CD4-positive, alpha-beta memory T cell (primary cell): ENCODE results near the gene PBRM1. TPM values are rescaled to one million over a fixed set of nuclear protein-coding genes. Genes with fewer than 3 reads are reported as not detected.

Experiments
- CTCF ChIA-PET: fragments of 350-600 bp; sonication (Branson Sonifier 250); formaldehyde crosslinking; loops from one replicate; lab custom pipeline; 2021; ENCODE audit warnings: inconsistent platforms; ENCODE audit not compliant: partially characterized antibody; lab: Charles Lee
- POLR2A ChIA-PET: fragments of 350-600 bp; sonication (Branson Sonifier 250); formaldehyde crosslinking; loops from one replicate; lab custom pipeline; 2021; ENCODE audit not compliant: partially characterized antibody; lab: Charles Lee
- DNase-seq, 5 donors: peaks; one replicate each; pipeline versions ENCODE4 v3.0.0 to v3.0.0-alpha.2; 2020 to 2022; ENCODE audit warnings: mixed read lengths in 1 of 5
- H3K27ac ChIP-seq: one replicate; pipeline ENCODE4 v1.7.0; 2013; ENCODE audit warnings: low read depth, low read length
- H3K27me3 ChIP-seq: 2 replicates; pipeline ENCODE4 v1.7.0; 2013; ENCODE audit warnings: mild to moderate bottlenecking, low read length, moderate library complexity; ENCODE audit not compliant: insufficient read depth
- H3K36me3 ChIP-seq: 2 replicates; pipeline ENCODE4 v1.7.0; 2013; ENCODE audit warnings: mild to moderate bottlenecking, low read length, moderate library complexity; ENCODE audit not compliant: insufficient read depth
- H3K4me1 ChIP-seq: 2 replicates; pipeline ENCODE4 v1.7.0; 2013; ENCODE audit warnings: mild to moderate bottlenecking, low read length, moderate library complexity; ENCODE audit not compliant: insufficient read depth
- H3K4me3 ChIP-seq, 2 donors: one replicate each; pipeline ENCODE4 v1.7.0; 2013; ENCODE audit warnings: low read length in 2 of 2, mild to moderate bottlenecking in 1 of 2
- H3K9me3 ChIP-seq, 2 donors: one replicate each; pipeline ENCODE4 v1.7.0; 2013; ENCODE audit warnings: low read length in 2 of 2, control low read depth in 1 of 2; ENCODE audit not compliant: control insufficient read depth in 1 of 2
- H3K27ac Mint-ChIP-seq, 7 donors: one replicate each; pipeline ENCODE4 v1.8.0; 2020 to 2021; ENCODE audit warnings: mixed read lengths in 7 of 7, mild to moderate bottlenecking in 6 of 7, inconsistent platforms in 3 of 7, moderate library complexity in 3 of 7
- H3K27me3 Mint-ChIP-seq, 2 donors: one replicate each; pipeline ENCODE4 v1.8.0; 2020 to 2021; ENCODE audit warnings: mixed read lengths in 2 of 2
- H3K36me3 Mint-ChIP-seq, 2 donors: one replicate each; pipeline ENCODE4 v1.8.0; 2020 to 2021; ENCODE audit warnings: mixed read lengths in 2 of 2, inconsistent platforms in 1 of 2, mild to moderate bottlenecking in 1 of 2
- H3K4me1 Mint-ChIP-seq, 4 donors: one replicate each; pipeline ENCODE4 v1.8.0; 2020 to 2021; ENCODE audit warnings: mixed read lengths in 4 of 4, mild to moderate bottlenecking in 1 of 4
- H3K4me3 Mint-ChIP-seq, 8 donors: one replicate each; pipeline ENCODE4 v1.8.0; 2020 to 2021; ENCODE audit warnings: mixed read lengths in 8 of 8, mild to moderate bottlenecking in 7 of 8, moderate library complexity in 6 of 8, inconsistent platforms in 3 of 8
- H3K9me3 Mint-ChIP-seq, 8 donors: one replicate each; pipeline ENCODE4 v1.8.0; 2020 to 2021; ENCODE audit warnings: mixed read lengths in 8 of 8, mild to moderate bottlenecking in 5 of 8, inconsistent platforms in 3 of 8, moderate library complexity in 1 of 8
- intact Hi-C: fragments of 100-400 bp; cut with micrococcal nuclease; formaldehyde crosslinking; loops from one replicate; pipeline ENCODE4 v1.15.1; 2023
- polyA plus RNA-seq, 2 donors: library from polyadenylated mRNA; unstranded; fragments of 300-500 nt; fragmentation: Illumina TruSeq; gene quantifications; one replicate each; pipeline ENCODE4 v1.2.3, GENCODE V29; 2021
- total RNA-seq, 2 experiments: library from RNA; stranded (reverse); gene quantifications; one replicate each; pipeline ENCODE4 v1.2.3, GENCODE V29; 2021

The PBRM1 gene
- total and polyA plus RNA-seq, 4 experiments from 2014 or later, result 67.9 to 91.6 (median 76.3) TPM

GRCh38 chr3:52524258-52524751 is 161.4 kb downstream of the PBRM1 start:
- Histone ChIP-seq H3K4me3 (no peak overlapping the region), H3K9me3 (no peaks in the 10 kb centered on the region), H3K27ac (no peak overlapping the region), H3K36me3 (no peaks in the 10 kb centered on the region), H3K27me3 (no peaks in the 10 kb centered on the region), H3K4me1 (no peaks in the 10 kb centered on the region)
- Mint-ChIP-seq H3K27me3 (no peaks in the 10 kb centered on the region), H3K4me1 (no peaks in the 10 kb centered on the region), H3K4me3 (no peak overlapping the region), H3K27ac (no peak overlapping the region), H3K9me3 (no peaks in the 10 kb centered on the region), H3K36me3 (no peaks in the 10 kb centered on the region)
- intact Hi-C loops, result no loop called here
- DNase-seq, result no peak
- ChIA-PET CTCF (no interaction called here), POLR2A (no interaction called here)

- POLR2A ChIA-PET, result no interaction called here
- H3K4me3 Mint-ChIP-seq, result no peak overlapping the region
- Histone ChIP-seq H3K36me3 (no peaks in the 10 kb centered on the region), H3K27ac (no peak overlapping the region), H3K9me3 (no peaks in the 10 kb centered on the region), H3K4me3 (no peak overlapping the region), H3K27me3 (no peaks in the 10 kb centered on the region), H3K4me1 (no peaks in the 10 kb centered on the region)
- no peaks in the 10 kb centered on the region for H3K9me3 Mint-ChIP-seq
- intact Hi-C loops, result no loop called here
- no peaks in the 10 kb centered on the region for H3K4me1 Mint-ChIP-seq
- no peaks in the 10 kb centered on the region for H3K36me3 Mint-ChIP-seq
- H3K27ac Mint-ChIP-seq, result no peak overlapping the region
- CTCF ChIA-PET, result no interaction called here
- H3K27me3 Mint-ChIP-seq, result no peaks in the 10 kb centered on the region
- peak in 1 of 5 donors; percentile 25 for DNase-seq
These were observed 162.1 kb downstream of the PBRM1 start for GRCh38 chr3:52523386-52524257.

GRCh38 chr3:52522651-52523251 is 163.0 kb downstream of the PBRM1 start:
- no peaks in the 10 kb centered on the region for H3K27me3 ChIP-seq
- Mint-ChIP-seq H3K27ac (no peak overlapping the region), H3K27me3 (no peaks in the 10 kb centered on the region), H3K9me3 (no peaks in the 10 kb centered on the region), H3K36me3 (no peaks in the 10 kb centered on the region), H3K4me1 (no peaks in the 10 kb centered on the region), H3K4me3 (no peak overlapping the region)
- peak in 1 of 5 donors; percentile 19 for DNase-seq
- H3K36me3 ChIP-seq, result no peaks in the 10 kb centered on the region
- ChIA-PET CTCF (no interaction called here), POLR2A (no interaction called here)
- intact Hi-C loops, result no loop called here
- H3K9me3 ChIP-seq, result no peaks in the 10 kb centered on the region
- H3K27ac ChIP-seq, result no peak overlapping the region
- H3K4me1 ChIP-seq, result no peaks in the 10 kb centered on the region
- H3K4me3 ChIP-seq, result no peak overlapping the region

DNA sequence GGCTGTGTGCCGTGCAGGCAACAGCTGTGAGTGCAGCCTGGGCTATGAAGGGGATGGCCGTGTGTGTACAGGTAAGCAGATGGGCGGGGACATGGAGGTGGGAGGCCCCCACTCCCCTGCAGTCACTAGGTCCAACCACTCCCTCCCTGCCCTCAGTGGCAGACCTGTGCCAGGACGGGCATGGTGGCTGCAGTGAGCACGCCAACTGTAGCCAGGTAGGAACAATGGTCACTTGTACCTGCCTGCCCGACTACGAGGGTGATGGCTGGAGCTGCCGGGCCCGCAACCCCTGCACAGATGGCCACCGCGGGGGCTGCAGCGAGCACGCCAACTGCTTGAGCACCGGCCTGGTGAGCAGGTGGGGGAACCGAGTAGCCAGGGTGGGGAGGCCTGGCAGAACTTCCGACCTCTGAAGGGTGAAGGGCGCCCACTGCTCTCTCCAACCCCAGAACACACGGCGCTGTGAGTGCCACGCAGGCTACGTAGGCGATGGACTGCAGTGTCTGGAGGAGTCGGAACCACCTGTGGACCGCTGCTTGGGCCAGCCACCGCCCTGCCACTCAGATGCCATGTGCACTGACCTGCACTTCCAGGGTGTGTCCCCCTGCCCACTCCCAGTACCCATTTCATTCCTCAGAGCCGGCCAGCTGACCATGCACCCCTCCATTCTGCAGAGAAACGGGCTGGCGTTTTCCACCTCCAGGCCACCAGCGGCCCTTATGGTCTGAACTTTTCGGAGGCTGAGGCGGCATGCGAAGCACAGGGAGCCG is 163.6 kb downstream of the PBRM1 start:
- H3K4me1 Mint-ChIP-seq, result no peaks in the 10 kb centered on the region
- no peak overlapping the region for H3K27ac Mint-ChIP-seq
- intact Hi-C loops, result no loop called here
- H3K9me3 Mint-ChIP-seq, result no peaks in the 10 kb centered on the region
- Histone ChIP-seq H3K27me3 (no peaks in the 10 kb centered on the region), H3K27ac (no peak overlapping the region), H3K9me3 (no peaks in the 10 kb centered on the region), H3K4me1 (no peaks in the 10 kb centered on the region), H3K4me3 (no peak overlapping the region), H3K36me3 (no peaks in the 10 kb centered on the region)
- H3K4me3 Mint-ChIP-seq, result no peak overlapping the region
- no peaks in the 10 kb centered on the region for H3K36me3 Mint-ChIP-seq
- CTCF ChIA-PET, result no interaction called here
- DNase-seq, result no peak
- H3K27me3 Mint-ChIP-seq, result no peaks in the 10 kb centered on the region
- POLR2A ChIA-PET, result no interaction called here

DNA sequence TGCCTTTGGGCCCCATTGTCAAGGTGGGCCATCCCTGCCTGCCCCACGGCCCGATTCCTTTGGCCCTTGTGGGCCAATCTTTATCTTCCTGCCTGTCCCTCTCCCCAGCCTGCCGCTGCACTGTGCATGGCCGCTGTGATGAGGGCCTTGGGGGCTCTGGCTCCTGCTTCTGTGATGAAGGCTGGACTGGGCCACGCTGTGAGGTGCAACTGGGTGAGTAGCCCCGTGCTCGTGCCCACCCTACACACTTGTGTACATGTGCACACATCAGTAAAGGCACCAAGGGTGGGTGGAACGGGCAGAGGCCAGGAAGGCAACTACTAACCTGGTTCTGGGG is 164.3 kb downstream of the PBRM1 start:
- intact Hi-C loops, result no loop called here
- no peaks in the 10 kb centered on the region for H3K27me3 ChIP-seq
- no peak overlapping the region for H3K27ac ChIP-seq
- Mint-ChIP-seq H3K27ac (no peak overlapping the region), H3K4me3 (no peak overlapping the region), H3K9me3 (no peaks in the 10 kb centered on the region), H3K36me3 (no peaks in the 10 kb centered on the region), H3K4me1 (no peaks in the 10 kb centered on the region), H3K27me3 (no peaks in the 10 kb centered on the region)
- DNase-seq, result no peak
- POLR2A ChIA-PET, result no interaction called here
- CTCF ChIA-PET, result no interaction called here
- H3K36me3 ChIP-seq, result no peaks in the 10 kb centered on the region
- no peaks in the 10 kb centered on the region for H3K9me3 ChIP-seq
- H3K4me1 ChIP-seq, result no peaks in the 10 kb centered on the region
- H3K4me3 ChIP-seq, result no peak overlapping the region

DNA sequence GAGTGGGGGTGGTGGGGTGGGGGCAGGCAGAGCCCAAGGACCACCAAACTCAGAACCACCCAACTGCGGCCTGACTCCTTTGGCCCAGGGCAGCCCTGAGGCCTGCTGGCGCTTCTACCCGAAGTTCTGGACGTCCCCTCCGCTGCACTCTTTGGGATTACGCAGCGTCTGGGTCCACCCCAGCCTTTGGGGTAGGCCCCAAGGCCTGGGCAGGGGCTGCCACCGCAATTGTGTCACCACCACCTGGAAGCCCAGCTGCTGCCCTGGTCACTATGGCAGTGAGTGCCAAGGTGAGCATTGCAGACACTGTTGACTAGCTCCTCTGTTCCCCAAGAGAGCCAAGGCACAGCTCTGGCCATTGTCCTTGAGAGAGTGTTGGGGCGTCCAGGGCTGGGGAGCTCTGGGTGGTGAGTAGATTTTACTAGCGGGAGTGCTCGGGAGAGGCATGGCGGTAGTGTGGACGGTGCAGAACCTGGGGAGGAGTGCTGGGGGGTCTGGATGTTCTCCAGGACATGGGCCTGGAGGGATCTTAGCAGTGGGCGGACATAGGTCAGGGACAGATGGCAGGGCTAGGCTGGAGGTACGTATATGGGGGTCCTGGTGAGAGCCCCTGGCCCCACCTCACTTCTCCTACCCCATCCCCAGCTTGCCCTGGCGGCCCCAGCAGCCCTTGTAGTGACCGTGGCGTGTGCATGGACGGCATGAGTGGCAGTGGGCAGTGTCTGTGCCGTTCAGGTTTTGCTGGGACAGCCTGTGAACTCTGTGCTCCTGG is 164.8 kb downstream of the PBRM1 start:
- Histone ChIP-seq H3K36me3 (no peaks in the 10 kb centered on the region), H3K27me3 (no peaks in the 10 kb centered on the region)
- intact Hi-C loops, result no loop called here

More for the DNA sequence above, 164.8 kb downstream of the PBRM1 start:
- ChIA-PET POLR2A (no interaction called here), CTCF (no interaction called here)
- DNase-seq, result peak in 1 of 5 donors; percentile 29
- H3K4me3 ChIP-seq, result no peak overlapping the region
- Mint-ChIP-seq H3K36me3 (no peaks in the 10 kb centered on the region), H3K4me1 (no peaks in the 10 kb centered on the region), H3K4me3 (no peak overlapping the region), H3K9me3 (no peaks in the 10 kb centered on the region), H3K27me3 (no peaks in the 10 kb centered on the region), H3K27ac (peak overlapping the region in 1 of 7 donors; percentile 54)
- no peaks in the 10 kb centered on the region for H3K4me1 ChIP-seq
- no peak overlapping the region for H3K27ac ChIP-seq
- no peaks in the 10 kb centered on the region for H3K9me3 ChIP-seq
